Peyer's patch (tissue), 4 donors: ENCODE measurements around the gene ZHX3.

Experiments
- CTCF ChIP-seq, 6 experiments: fragments of 450-650 bp in 4 of 6; fragments of 200-600 bp in 2 of 6; sonication (generic) in 1 of 6; IDR thresholded peaks; one replicate each; pipeline ENCODE4 v1.5.1; 2017 to 2019; ENCODE audit warnings: antibody characterized with exemption in 6 of 6, mild to moderate bottlenecking in 3 of 6, moderate library complexity in 1 of 6
- POLR2A ChIP-seq, 2 donors: fragments of 450-650 bp; IDR thresholded peaks; one replicate each; pipeline ENCODE4 v1.5.1; 2017; ENCODE audit warnings: antibody characterized with exemption in 2 of 2, mild to moderate bottlenecking in 2 of 2, moderate library complexity in 2 of 2

GRCh38 chr20:41214666-41215065 lies 102.9 kb downstream of the ZHX3 start:
- no peak for TF ChIP-seq POLR2A (IDR thresholded peaks at IDR 0.05)
- TF ChIP-seq CTCF (IDR thresholded peaks at IDR 0.05) = no peak
